DMS 273 (cell line): ENCODE measurements around the gene CREBRF.
"Not testable (repeated sequence)": the region's sequence is repeated elsewhere in the genome, so short reads cannot be mapped to it uniquely, and the experiment has no call there.

Source experiments
- DNase-seq: peaks from one replicate; lab custom pipeline; 2025; ENCODE audit not compliant: unreplicated experiment; lab: John Stamatoyannopoulos, UW

The CREBRF gene

DNA sequence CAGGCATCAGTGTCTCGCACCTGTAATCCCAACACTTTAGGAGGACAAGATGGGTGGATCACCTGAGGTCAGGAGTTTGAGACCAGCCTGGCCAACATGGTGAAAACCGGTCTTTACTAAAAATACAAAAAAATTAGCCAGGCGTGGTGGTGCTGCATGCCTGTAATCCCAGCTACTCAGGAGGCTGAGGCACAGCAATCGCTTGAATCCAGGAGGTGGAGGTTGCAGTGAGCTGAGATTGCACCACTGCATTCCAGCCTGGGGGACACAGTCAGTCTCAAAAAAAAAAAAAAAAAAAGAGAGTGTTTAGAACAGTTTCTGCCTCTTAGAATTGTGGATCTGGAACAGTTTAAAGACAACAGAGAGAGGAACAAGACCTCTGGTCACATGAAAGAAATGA, 20.3 kb downstream of the CREBRF start:
- not testable (repeated sequence) for DNase-seq

DNA sequence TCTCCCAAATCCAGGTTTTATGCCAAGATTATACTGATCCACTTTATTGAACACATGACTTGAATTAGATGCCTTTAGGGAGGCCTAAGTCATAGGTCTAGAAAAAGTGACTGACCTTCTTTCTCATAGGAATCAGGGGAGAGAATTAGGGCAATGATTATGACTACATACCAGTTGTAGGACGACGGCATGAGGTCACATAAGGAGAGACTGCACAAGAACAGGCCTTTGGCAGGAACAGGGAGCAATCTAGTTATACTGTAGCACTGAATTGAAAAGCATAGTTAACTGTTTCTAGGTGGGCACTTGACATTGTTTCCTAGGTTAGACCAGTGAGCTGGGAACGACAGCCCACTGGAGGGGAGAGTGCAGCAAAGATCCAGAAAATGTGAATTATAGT, 22.7 kb downstream of the CREBRF start:
- DNase-seq, result no peak

DNA sequence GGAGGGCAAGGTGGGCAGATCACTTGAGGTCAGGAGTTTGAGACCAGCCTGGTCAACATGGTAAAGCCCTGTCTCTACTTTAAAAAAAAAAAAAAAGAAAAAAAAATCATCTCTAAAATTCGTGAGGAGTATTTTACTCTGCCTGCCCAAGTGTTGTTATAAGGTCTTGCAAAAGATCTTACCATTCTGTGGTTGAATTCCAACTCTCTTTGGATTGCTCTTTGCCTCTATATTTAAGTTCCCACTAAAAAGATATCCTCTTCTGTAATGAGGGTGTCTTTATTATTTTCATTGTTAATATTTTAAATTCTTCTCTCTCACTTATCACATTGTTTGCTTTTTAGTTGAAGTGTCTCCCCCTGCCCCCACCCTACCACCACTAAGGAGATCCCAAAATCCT, 33.4 kb downstream of the CREBRF start:
- no peak for DNase-seq

DNA sequence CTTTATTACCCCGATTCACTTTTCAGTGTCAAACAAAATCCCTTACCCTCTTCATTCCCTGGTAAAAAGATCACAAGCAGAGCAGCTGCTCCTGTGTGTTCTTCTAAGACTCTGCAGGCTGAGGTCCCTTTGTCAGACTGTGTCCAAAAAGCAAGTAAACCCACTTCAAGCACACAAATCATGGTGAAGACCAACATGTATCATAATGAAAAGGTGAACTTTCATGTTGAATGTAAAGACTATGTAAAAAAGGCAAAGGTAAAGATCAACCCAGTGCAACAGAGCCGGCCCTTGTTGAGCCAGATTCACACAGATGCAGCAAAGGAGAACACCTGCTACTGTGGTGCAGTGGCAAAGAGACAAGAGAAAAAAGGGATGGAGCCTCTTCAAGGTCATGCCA, 34.5 kb downstream of the CREBRF start:
- no peak for DNase-seq

DNA sequence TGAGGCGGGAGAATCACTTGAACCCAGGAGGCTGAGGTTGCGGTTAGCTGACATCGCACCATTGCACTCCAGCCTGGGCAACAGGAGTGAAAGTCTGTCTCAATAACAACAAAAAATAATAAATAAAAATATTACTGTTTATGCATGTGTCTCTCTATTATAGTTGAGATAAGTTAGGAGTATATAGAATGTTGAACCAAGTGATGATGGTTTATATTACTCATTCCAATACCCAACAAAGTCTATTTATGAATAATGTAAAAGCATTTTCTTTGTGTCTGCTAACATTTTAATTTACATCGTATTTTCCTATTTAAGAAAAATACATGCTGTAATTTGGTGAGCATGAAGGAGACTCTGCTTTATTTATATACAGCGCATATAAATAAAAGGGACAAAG, 35.8 kb downstream of the CREBRF start:
- DNase-seq, result no peak

DNA sequence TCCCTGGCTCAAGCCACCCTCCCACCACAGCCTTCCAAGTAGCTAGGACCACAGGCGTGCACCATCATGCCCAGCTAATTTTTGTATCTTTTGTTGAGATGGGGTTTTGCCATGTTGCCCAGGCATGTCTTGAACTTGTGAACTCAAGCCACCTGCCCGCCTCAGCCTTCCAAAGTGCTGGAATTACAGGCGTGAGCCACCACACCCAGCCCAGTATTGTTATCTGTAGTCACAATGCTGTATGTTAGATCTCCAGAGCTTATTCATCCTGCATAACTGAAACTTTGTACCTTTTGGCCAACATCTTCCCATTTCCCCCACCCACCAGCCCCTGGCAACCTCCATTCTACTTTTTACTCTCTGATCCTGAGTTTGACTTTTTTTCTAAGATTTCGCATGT, 37.5 kb downstream of the CREBRF start:
- DNase-seq, result no peak

DNA sequence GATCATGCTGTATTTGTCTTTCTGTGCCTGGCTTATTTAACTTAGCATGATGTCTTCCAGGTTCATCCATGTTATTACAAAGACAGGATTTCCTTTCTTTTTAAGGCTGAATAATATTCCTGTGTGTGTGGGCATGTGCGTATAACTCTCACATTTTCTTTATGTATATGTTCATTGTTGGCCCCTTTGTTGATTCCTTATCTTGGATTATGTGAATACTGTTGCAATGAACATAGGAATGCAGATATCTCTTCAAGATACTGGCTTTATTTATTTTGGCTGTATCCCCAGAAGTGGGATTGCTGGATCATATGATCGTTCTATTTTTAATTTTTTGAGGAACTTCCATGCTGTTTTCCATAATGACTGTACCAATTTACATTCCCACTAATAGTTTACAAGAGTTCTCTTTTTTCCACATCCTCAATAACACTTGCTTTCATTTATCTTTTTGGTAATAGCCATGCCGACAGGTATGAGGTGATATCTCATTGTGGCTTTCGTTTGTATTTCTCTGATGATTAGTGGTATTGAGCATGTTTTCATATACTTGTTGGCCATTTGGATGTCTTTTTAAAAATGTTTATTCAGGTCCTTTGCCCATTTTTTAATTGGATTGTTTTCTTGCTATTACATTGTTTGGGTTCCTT, 38.0 kb downstream of the CREBRF start:
- DNase-seq, result no peak

DNA sequence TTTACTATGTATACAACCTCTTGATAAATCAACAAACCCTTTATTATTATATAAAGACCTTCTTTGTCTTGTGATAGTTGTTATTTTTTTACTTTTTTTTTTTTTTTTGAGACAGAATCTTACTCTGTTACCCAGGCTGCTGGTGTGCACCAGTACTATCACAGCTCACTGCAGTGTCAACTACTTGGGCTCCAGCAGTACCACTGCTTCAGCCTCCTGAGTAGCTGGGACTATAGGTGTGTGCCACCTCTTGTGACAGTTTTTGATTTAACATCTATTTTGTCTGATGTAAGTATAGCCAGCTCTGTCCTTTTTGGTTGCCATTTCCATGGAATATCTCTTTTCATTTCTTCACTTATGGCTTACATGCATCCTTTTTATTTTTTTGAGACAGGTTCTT, 42.6 kb downstream of the CREBRF start:
- DNase-seq, result no peak

DNA sequence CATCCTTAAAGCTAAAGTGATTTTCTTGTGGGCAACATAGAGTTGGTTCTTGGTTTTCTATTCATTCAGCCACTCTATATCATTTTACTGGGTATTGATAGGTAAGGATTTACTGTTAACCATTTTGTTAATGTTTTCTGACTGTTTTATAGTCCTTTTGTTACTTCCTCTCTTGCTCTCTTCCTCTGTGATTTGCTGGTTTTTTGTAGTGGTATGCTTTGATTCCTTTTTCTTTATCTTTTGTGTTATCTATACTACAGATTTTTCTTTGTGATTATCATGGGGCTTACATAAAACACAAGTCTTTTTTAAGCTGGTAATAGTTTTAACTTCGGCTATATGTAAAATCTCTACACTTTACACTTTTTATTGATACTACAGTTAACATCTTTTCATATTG, 43.3 kb downstream of the CREBRF start:
- DNase-seq, result no peak

DNA sequence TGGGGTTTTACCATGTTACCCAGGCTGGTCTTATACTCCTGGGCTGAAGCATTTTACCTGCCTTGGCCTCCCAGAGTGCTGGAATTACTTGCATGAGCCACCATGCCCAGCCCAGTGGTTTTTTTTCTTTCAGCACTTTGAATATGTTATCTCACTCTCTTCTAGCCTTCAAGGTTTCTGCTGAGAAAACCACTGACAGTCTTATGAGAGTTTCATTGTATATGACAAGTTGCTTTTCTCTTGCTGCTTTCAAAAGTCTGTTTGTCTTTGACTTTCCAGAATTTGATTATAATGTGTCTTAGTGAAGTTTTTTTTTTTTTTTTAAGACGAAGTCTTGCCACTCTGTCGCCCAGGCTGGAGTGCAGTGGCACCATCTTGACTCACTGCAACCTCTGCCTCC, 45.1 kb downstream of the CREBRF start:
- DNase-seq, result no peak

DNA sequence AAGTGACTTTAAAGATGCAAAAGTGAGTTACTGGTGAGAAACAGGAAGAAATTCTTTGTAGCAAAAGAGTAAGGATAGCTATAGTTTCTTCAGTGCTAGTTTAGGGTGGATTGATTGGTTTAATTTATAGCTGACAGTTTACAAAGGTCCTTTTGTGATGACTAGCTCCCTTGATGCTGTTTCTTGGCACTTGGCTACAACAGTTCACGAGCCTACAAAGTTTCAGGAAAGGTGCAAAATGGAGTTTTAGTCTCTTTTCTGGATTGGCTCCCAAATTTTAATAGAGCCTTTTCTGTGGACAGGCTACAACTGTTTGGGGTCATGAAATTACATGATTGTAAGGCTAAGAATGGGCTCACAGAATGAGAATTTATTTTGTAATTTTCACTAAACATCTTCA, 47.3 kb downstream of the CREBRF start:
- DNase-seq, result no peak

DNA sequence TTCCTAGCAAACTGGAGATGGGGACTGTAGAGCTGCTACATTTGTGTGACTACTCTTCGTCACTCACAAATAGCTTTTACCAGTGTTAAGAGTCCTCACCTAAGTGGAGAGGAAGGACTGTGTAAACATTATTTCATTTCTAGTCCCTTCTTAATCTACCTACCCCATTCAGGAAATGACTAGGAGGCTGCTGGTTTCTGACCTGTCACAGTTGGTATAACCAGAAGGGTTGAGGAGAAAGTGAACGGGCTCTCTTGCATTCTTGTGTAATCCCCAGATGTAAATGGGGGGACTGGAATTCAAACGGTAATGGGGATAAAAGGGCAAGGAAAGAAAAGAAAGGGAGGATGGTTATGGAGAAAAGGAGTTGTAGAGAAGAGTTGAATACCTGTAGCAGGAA, 52.8 kb downstream of the CREBRF start:
- no peak for DNase-seq

DNA sequence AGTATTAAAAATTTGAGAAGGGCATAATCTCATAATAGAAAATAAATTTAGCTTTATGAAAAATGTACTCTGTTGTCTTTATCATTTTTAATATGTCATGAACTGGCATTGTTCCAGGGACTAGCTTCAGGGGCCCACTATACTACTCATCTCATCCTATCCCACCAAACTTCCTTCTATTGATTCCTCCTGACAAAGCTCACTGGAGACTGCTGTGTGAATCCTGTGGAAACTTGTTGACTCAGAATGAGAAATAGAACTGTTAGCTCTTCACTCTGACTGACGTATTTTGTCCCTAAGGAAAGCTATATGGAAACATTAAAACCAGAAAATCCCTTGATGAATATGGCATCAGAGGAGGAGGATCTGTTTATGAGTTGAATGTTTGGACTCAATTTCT, 58.4 kb downstream of the CREBRF start:
- no peak for DNase-seq

DNA sequence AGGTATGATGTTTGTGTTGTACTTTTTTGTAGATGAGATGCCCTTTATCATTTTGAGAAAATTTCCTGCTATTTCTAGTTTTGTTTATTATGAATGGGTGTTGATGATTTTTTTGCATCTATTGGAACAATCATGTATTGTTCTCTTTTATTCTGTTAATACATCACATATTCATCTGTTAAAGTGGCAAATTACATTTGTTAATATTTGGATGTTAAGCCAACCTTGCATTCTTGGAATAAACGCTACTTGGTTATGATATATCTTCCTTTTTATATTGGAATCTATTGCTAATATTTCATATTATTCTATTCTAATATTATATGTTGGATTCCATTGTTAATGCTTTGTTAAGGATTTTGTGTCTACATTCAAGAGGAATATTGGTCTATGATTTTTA, 63.6 kb downstream of the CREBRF start:
- DNase-seq, result no peak

DNA sequence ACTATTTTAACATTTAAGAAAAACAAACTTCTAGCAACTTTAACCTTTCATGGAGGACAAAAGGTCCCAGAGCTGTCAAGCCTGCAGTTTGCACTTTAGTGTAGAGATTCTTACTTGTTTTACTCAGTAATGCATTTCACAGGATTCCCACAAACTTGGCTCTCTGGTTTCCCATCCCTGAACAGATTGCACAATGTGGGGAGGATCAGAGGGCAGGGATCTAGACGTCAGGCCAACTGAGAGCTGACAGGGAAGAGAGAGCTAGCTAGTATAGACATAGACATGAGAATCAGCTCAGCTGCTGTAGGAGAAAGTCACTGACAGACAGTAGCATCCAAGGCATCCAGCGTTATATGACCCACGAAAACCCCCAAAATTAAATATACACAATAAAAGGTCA, 67.3 kb downstream of the CREBRF start:
- no peak for DNase-seq

DNA sequence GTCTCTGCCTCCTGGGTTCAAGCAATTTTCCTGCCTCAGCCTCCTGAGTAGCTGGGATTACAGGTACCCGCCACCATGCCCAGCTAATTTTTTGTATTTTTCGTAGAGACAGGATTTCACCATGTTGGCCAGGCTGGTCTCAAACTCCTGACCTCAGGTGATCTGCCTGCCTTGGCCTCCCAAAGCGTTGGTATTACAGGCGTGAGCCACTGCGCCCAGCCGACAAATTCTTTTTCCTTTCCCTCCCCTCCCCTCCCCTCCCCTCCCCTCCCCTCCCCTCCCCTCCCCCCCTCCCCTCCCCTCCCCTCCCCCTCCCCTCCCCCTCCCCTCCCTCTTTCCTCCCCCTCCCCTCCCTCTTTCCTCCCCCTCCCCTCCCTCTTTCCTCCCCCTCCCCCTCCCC, 76.0 kb downstream of the CREBRF start:
- DNase-seq, result not testable (repeated sequence)

DNA sequence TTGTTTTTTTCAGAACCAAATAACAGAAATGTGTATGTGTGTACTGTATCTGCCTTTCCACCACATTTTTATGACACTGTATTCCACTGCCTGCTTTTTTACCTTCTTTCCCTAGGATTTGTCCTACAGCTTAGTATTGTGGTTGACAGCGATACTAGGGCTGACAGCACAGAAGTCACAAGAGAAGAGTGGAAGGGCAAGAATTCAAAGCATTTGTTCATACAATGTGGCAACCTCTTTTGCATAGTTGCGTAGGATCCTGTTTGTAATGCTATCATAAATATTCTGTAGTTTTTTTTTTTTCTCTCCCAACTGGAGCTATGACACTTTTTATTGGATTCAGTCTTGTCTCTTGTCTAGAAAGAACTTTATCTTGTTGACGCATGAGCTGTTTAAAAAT, 82.6 kb downstream of the CREBRF start:
- DNase-seq, result no peak

DNA sequence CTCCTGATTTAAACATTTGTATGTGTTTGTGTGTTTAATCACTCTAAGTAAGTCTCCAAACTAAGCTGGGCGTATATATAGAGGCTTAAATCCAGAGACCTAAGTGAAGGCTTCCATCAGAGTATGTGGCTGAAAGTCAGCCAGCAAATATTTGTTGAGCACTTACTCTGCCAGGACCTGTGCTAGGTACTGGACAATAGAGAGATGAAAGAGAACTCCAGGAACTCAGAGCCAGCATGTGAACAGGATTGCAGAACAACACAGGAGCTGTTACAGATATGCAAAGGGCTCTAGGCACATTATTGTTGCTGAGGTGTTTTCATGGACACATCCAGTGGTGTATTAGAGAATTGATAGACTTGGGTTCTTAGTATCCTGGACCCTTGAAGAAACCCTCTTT, 83.5 kb downstream of the CREBRF start:
- no peak for DNase-seq

DNA sequence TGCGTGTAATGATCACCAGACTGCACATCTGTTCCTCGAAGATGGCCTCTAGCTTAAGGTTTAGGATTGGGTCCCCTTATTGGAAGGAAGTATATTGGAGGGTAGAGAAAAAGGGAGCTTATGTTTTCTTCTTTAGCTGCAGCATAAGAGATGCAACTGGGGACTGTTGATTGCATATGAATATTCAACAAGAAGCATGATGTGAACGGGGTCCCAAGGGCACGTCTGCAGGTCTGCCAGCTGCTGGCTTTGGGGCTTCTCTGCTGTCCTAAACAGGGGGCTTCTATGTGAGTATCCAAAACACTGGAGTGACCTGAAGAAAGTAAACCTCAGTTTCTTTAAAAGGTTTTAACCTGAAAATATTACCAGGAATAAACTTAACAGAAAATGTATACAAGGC, 84.6 kb downstream of the CREBRF start:
- DNase-seq, result no peak

DNA sequence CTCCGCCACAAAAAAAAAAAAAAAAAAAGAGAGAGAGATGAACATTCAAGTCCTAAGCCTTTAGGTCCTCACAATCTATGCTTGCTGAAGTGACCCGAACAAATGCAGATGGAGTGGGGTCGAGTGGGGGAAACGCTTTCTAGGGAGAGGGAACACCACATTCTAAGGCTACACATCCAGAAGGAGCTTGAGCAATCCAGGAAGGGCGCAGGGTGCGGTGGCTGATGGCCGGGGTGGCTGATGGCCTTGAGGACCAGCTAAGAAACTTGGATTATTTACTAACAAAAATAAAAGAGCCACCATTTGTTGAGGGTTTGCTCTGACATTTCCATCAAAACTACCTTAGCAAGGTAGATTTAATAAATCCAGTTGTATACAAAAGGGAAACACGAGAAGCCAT, 87.4 kb downstream of the CREBRF start:
- DNase-seq, result no peak

DNA sequence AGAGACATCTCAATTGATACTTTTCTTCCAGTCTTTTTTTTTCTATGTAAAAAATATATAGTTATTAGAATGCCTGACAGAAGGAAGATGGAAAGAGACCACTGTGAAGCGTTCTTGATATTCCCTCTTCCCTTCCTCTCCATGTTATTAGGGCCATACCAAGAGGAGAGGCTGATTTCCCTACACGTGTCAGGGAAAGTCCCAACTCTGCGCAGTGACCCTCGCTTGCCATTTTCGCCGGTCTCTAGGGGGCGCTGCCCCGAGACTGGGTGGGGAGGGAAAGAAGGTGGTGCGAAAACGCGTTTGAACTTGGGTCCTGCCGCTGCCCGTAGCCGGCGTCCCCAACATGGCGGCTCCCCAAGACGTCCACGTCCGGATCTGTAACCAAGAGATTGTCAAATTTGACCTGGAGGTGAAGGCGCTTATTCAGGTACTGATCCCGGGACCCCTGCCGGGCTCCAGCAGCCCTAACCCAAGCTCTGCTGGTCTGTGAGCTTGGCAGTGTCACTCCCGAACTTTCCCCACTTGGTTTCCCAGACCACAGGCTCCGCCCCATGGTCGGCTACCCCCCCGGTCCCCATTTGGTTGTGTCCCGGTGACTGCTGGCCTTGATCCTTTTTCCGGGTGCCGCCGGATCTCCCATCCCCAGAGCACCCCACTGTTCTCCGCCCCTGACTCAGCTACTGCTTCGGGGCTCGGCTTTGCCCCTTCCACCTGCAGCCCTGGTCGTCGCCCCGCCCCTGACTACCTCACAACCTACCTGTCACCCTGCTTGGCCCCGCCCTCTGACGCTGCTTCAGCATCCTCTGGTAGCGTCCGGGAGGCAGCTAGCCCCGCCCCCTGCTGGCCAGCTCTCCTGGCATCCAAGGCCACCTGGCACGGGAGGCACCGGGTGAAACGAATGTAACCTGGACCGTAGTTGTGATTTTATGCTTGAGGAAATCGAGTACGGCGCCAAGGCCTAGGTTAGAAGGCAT, 88.3 kb downstream of the CREBRF start, which contains the start of gene BNIP1:
TSS of gene BNIP1 (plus strand) at position 332 of the 977 bp plus-strand sequence. CDS start at position 347, 15 bp downstream.
- DNase-seq, result peak; percentile 98

DNA sequence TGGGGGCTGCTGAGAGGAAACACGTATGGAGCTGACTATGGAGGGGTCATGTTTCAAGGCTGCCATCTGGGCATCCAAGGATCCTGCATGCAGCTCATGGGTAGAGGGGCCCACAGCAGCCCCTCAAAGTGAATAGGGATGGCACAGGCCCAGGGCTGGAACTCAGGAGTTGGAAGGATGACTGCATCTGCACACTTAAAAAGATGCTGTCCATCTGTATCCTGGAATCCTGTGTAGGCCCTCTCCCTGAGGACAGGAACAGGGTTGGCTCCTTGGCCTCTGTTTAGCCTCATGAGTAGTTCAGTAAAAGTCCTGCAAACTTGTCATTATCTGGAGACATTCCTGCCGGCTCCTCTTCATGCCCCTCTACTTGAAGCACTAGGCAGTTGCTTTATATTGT, 92.2 kb downstream of the CREBRF start:
- no peak for DNase-seq
